PC-3 (cell line): ENCODE measurements around the gene SLC5A10. TPM values are rescaled to one million over a fixed set of nuclear protein-coding genes. Genes with fewer than 3 reads are reported as not detected.

Experiments
- ATAC-seq: fragments of 200-7000 bp; cut with Tn5 transposase; 2 replicates; pipeline ENCODE4 v1.9.1; 2020; ENCODE audit warnings: mild to moderate bottlenecking, moderate library complexity
- BruUV-seq: library from RNA; stranded (reverse); fragments of 400-500 nt; replicated peaks from 2 replicates; lab custom pipeline; 2021; lab: Mats Ljungman, UMichigan
- CTCF ChIA-PET: fragments of 300-600 bp; sonication (Branson Sonifier 250); formaldehyde crosslinking; loops from one replicate; lab custom pipeline; 2022; ENCODE audit warnings: antibody characterized with exemption; lab: Charles Lee
- POLR2A ChIA-PET: fragments of 300-600 bp; sonication (Branson Sonifier 250); formaldehyde crosslinking; loops from one replicate; lab custom pipeline; 2022; ENCODE audit warnings: antibody characterized with exemption; ENCODE audit not compliant: unreplicated experiment; lab: Charles Lee
- DNase-seq: peaks from one replicate; pipeline ENCODE4 v3.0.0-alpha.2; 2015
- H2AFZ ChIP-seq: fragments of 300-600 bp; sonication (generic); 2 replicates; pipeline ENCODE4 v1.6.0; 2016; ENCODE audit warnings: antibody characterized with exemption, low read length
- H3F3A ChIP-seq: fragments of 300-600 bp; sonication (generic); one replicate; pipeline ENCODE4 v1.6.0; 2017; ENCODE audit warnings: antibody characterized with exemption, low read length, control low read depth, mild to moderate bottlenecking; ENCODE audit not compliant: unreplicated experiment
- H3K27ac ChIP-seq: fragments of 300-600 bp; sonication (generic); 2 replicates; pipeline ENCODE4 v1.5.1; 2016; ENCODE audit warnings: mild to moderate bottlenecking, low read length
- H3K27me3 ChIP-seq: fragments of 300-600 bp; sonication (generic); 2 replicates; pipeline ENCODE4 v1.6.1; 2016; ENCODE audit warnings: low read length, mixed read lengths
- H3K36me3 ChIP-seq: fragments of 300-600 bp; sonication (generic); 2 replicates; pipeline ENCODE4 v1.6.1; 2016; ENCODE audit warnings: low read depth, mixed run types, low read length, mixed read lengths
- H3K4me1 ChIP-seq: fragments of 300-600 bp; sonication (generic); 2 replicates; pipeline ENCODE4 v1.5.1; 2016; ENCODE audit warnings: low read length; ENCODE audit not compliant: insufficient read depth
- H3K4me2 ChIP-seq: fragments of 300-600 bp; sonication (generic); 2 replicates; pipeline ENCODE4 v1.6.0; 2016; ENCODE audit warnings: low read length
- H3K4me3 ChIP-seq: fragments of 300-600 bp; sonication (generic); 2 replicates; pipeline ENCODE4 v1.5.1; 2016; ENCODE audit warnings: mild to moderate bottlenecking, low read length, mixed read lengths
- H3K79me2 ChIP-seq: fragments of 300-600 bp; sonication (generic); 2 replicates; pipeline ENCODE4 v1.6.1; 2017; ENCODE audit warnings: low read length, mixed read lengths
- H3K9ac ChIP-seq: fragments of 300-600 bp; sonication (generic); 2 replicates; pipeline ENCODE4 v1.6.0; 2016; ENCODE audit warnings: mild to moderate bottlenecking, low read length
- H3K9me2 ChIP-seq: fragments of 300-600 bp; sonication (generic); replicated peaks from 2 replicates; pipeline ENCODE4 v1.6.1; 2016; ENCODE audit warnings: mixed run types, low read length, mixed read lengths
- H3K9me3 ChIP-seq: fragments of 300-600 bp; sonication (generic); 2 replicates; pipeline ENCODE4 v1.6.1; 2016; ENCODE audit warnings: low read length, mixed read lengths
- H4K20me1 ChIP-seq: fragments of 300-600 bp; sonication (generic); 2 replicates; pipeline ENCODE4 v1.6.1; 2016; ENCODE audit warnings: low read length, mixed read lengths
- EZH2 ChIP-seq: fragments of 300-600 bp; sonication (generic); IDR thresholded peaks from one replicate; pipeline ENCODE4 v1.6.1; 2017; ENCODE audit warnings: antibody characterized with exemption, mild to moderate bottlenecking, low read length; ENCODE audit not compliant: unreplicated experiment
- EZH2phosphoT487 ChIP-seq: fragments of 300-600 bp; sonication (generic); IDR thresholded peaks from 2 replicates; pipeline ENCODE4 v1.6.1; 2018; ENCODE audit warnings: mild to moderate bottlenecking, antibody characterized with exemption, low read length, borderline replicate concordance
- intact Hi-C: fragments of 100-400 bp; cut with micrococcal nuclease; formaldehyde crosslinking; loops from 2 replicates; pipeline ENCODE4 v1.9.0; 2023
- total RNA-seq: library from RNA; depleted of rRNA; stranded (reverse); fragments of >200 nt; gene quantifications from 2 replicates; pipeline ENCODE4 v1.2.3, GENCODE V29; 2014
- TF ChIP-seq, protein P1 (sequence below): fragments of 300-600 bp; sonication (generic); conservative IDR thresholded peaks from 2 replicates; pipeline ENCODE4 v1.5.1; 2017; ENCODE audit warnings: antibody characterized with exemption, low read depth, mild to moderate bottlenecking, low read length

Gene SLC5A10
- total RNA-seq, 1 experiment from 2014 or later, result not detected

DNA sequence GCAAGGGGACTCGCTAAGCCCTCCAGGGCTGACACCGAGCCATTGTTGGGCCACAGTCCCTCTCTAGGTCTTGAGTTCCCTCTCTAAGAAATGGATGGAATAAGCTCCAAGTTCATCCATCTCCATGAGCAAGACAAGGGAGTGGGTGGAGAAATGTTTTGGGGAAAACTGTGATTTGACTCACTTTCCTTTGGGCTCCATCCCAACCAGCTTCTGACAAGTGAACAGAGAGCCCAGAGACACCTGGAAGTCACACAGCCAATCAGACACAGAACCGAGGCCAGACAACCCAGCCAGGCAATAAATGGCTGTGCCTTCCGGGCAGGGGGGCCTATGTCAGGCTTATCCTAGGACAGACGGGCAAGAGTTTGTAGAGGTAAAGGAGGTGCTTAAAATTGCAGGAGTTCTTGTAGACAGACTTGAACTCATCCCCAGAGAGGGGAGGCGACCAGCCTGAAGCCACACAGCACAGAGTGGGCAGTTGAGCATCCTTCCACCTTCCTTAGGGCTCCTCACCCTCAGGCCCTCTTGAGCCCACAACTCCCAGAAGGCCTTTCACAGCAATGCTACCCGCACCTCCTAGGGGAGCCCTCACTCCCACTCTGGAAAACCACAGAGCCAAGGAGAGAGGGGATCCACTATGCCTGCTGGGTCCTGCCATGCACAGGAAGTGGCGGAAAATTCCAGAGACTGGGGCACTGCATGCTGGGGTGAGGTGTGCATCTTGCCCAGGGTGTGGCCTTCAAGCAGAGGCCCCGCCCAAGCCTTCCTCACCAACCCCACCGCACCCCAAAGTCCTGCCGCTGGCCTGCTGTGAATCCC lies 62.1 kb downstream of the SLC5A10 start:
- Histone ChIP-seq H3K27ac (no peak overlapping the region), H3K9ac (no peak overlapping the region), H3K4me3 (no peak overlapping the region), H3K27me3 (no peaks in the 10 kb centered on the region), H3F3A (no peaks in the 10 kb centered on the region), H3K36me3 (no peaks in the 10 kb centered on the region), H4K20me1 (no peaks in the 10 kb centered on the region), H3K4me1 (peaks cover 8% of the 10 kb centered on the region), H3K9me2 (no peaks in the 10 kb centered on the region), H2AFZ (no peak overlapping the region), H3K79me2 (no peaks in the 10 kb centered on the region), H3K4me2 (no peak overlapping the region), H3K9me3 (no peaks in the 10 kb centered on the region)
- no peak for DNase-seq
- intact Hi-C loops, result no loop called here
- ATAC-seq, result no peak
- ChIA-PET CTCF (no interaction called here), POLR2A (no interaction called here)
- BruUV-seq, result no TSS peak
- TF ChIP-seq EZH2 (no peak), EZH2phosphoT487 (no peak)
- TF ChIP-seq, protein P1, sequence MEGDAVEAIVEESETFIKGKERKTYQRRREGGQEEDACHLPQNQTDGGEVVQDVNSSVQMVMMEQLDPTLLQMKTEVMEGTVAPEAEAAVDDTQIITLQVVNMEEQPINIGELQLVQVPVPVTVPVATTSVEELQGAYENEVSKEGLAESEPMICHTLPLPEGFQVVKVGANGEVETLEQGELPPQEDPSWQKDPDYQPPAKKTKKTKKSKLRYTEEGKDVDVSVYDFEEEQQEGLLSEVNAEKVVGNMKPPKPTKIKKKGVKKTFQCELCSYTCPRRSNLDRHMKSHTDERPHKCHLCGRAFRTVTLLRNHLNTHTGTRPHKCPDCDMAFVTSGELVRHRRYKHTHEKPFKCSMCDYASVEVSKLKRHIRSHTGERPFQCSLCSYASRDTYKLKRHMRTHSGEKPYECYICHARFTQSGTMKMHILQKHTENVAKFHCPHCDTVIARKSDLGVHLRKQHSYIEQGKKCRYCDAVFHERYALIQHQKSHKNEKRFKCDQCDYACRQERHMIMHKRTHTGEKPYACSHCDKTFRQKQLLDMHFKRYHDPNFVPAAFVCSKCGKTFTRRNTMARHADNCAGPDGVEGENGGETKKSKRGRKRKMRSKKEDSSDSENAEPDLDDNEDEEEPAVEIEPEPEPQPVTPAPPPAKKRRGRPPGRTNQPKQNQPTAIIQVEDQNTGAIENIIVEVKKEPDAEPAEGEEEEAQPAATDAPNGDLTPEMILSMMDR, result no peak

DNA sequence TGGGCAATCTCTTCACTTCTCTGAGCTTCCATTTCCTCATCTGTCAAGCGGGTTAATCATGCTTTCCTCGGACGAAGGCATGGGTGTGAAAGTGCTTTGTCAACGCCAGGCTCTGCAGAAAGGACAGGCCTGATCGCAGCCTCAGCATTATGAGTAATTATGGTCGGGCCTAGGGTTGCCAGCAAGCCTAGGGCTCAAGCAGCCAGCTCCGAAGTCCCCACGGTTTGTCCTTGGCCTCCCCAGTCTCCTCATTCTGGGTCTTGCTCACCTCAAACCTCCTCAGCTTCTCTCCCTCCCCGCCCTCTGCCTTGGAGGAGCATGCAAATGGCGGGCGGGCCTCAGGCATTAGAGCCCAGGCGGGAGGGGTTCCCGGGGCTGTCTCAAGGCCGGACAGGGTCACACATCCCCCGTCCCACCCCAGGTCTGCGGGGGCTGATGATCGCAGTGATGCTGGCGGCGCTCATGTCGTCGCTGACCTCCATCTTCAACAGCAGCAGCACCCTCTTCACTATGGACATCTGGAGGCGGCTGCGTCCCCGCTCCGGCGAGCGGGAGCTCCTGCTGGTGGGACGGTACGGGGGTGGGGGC lies 62.8 kb downstream of the SLC5A10 start:
- Histone ChIP-seq H3K4me2 (no peak overlapping the region), H3K27ac (no peak overlapping the region), H2AFZ (no peak overlapping the region), H4K20me1 (no peaks in the 10 kb centered on the region), H3K4me3 (no peak overlapping the region), H3K4me1 (peaks cover 8% of the 10 kb centered on the region), H3K9ac (no peak overlapping the region), H3K27me3 (no peaks in the 10 kb centered on the region), H3K9me3 (no peaks in the 10 kb centered on the region), H3K9me2 (no peaks in the 10 kb centered on the region), H3K79me2 (no peaks in the 10 kb centered on the region), H3F3A (no peaks in the 10 kb centered on the region), H3K36me3 (no peaks in the 10 kb centered on the region)
- POLR2A ChIA-PET, result no interaction called here
- ATAC-seq (no peak), DNase-seq (no peak)
- intact Hi-C loops, result no loop called here
- no peak for TF ChIP-seq EZH2phosphoT487
- TF ChIP-seq EZH2, result no peak
- TF ChIP-seq, protein P1, result no peak
- CTCF ChIA-PET, result no interaction called here
- BruUV-seq, result no TSS peak

- intact Hi-C loops, result no loop called here
Measured at GRCh38 chr17:19015428-19015827, 63.5 kb downstream of the SLC5A10 start.

More at GRCh38 chr17:19015428-19015827, 63.5 kb downstream of the SLC5A10 start:
- ChIA-PET CTCF (no interaction called here), POLR2A (no interaction called here)
- DNase-seq (no peak), ATAC-seq (no peak)
- BruUV-seq, result no TSS peak
- Histone ChIP-seq H2AFZ (no peak overlapping the region), H3K27me3 (no peaks in the 10 kb centered on the region), H4K20me1 (no peaks in the 10 kb centered on the region), H3K4me2 (no peak overlapping the region), H3K79me2 (no peaks in the 10 kb centered on the region), H3K9ac (no peak overlapping the region), H3K4me1 (peaks cover 8% of the 10 kb centered on the region), H3K4me3 (no peak overlapping the region), H3K36me3 (no peaks in the 10 kb centered on the region), H3K9me3 (no peaks in the 10 kb centered on the region), H3K9me2 (no peaks in the 10 kb centered on the region), H3K27ac (no peak overlapping the region), H3F3A (no peaks in the 10 kb centered on the region)
- TF ChIP-seq, protein P1, result no peak
- no peak for TF ChIP-seq EZH2phosphoT487
- no peak for TF ChIP-seq EZH2
